ENCODE data around the gene LRRC7. TPM values are rescaled to one million over a fixed set of nuclear protein-coding genes. Genes with fewer than 3 reads are reported as not detected.

Gene LRRC7
- total RNA-seq, 3 donors from 2014 or later (not counting 1 experiment from before 2014, with no cell fraction given): not detected

- Mint-ChIP-seq H3K27ac (no peak overlapping the region), H3K4me3 (no peak overlapping the region), H3K27me3 (ENCODE audit: low read depth in 2 of 2) (no peaks in the 10 kb centered on the region), H3K9me3 (peaks cover 0 to 5% of the 10 kb centered on the region in 2 donors), H3K4me1 (no peaks in the 10 kb centered on the region), H3K36me3 (no peaks in the 10 kb centered on the region)
- peak; percentile 11 for TF ChIP-seq CTCF (IDR thresholded peaks at IDR 0.05)
- Histone ChIP-seq H3K27me3 (ENCODE audit: control insufficient read depth, insufficient read depth, low read length) (no peaks in the 10 kb centered on the region), H3K36me3 (ENCODE audit: control insufficient read depth, insufficient read depth, low read length) (no peaks in the 10 kb centered on the region), H3K27ac (ENCODE audit: low read length) (no peak overlapping the region), H3K4me1 (ENCODE audit: control insufficient read depth, insufficient read depth, low read length) (no peaks in the 10 kb centered on the region), H3K9me3 (ENCODE audit: control insufficient read depth, insufficient read depth, low read length) (no peaks in the 10 kb centered on the region), H3K4me3 (ENCODE audit: low read length) (no peak overlapping the region)
- ATAC-seq: no peak
- intact Hi-C loops (cut with micrococcal nuclease): loop anchor here (5.0 kb wide), 1 partner anchor 1620 kb away; no protein-coding TSS in a partner anchor
- WGBS (ENCODE audit: insufficient coverage): 44% methylated on average over 3 of the region's 3 CpGs
- peak in 1 of 2 donors; percentile 59 for DNase-seq
Observed at GRCh38 chr1:69737527-69738185, 169.9 kb downstream of the LRRC7 start.

GRCh38 chr1:69738458-69739250 lies 170.9 kb downstream of the LRRC7 start:
- WGBS (ENCODE audit: insufficient coverage): 80% methylated on average over 2 of the region's 4 CpGs
- intact Hi-C loops (cut with micrococcal nuclease): loop anchor here (5.0 kb wide), 1 partner anchor 1621 kb away; no protein-coding TSS in a partner anchor

DNA sequence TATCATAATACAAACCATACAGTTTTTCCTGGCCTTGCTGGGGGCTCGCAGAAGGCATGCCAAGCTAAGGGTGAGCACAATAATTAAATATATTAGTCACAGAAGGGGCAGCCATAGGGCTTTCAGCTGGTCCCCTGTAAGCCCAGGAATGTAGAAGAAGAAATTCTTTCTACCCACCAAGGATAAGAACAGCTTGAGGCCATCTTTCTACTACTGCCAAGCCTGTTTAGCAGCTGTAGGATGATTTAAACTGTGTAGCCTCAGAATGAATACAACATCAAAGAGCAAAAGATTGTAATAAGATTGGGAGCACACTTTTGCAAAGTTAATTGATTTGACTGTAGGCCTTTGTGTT lies 171.5 kb downstream of the LRRC7 start:
- no peaks in the 10 kb centered on the region for H3K27me3 Mint-ChIP-seq (ENCODE audit: low read depth in 2 of 2)
- no peaks in the 10 kb centered on the region for H3K36me3 ChIP-seq (ENCODE audit: control insufficient read depth, insufficient read depth, low read length)
- no peaks in the 10 kb centered on the region for H3K4me1 Mint-ChIP-seq
- no peak overlapping the region for H3K4me3 Mint-ChIP-seq
- no peaks in the 10 kb centered on the region for H3K4me1 ChIP-seq (ENCODE audit: control insufficient read depth, insufficient read depth, low read length)
- H3K9me3 Mint-ChIP-seq: peaks cover 0 to 5% of the 10 kb centered on the region in 2 donors
- H3K27ac ChIP-seq (ENCODE audit: low read length): no peak overlapping the region
- no peak for ATAC-seq
- no peaks in the 10 kb centered on the region for H3K36me3 Mint-ChIP-seq
- DNase-seq: no peak
- H3K27me3 ChIP-seq (ENCODE audit: control insufficient read depth, insufficient read depth, low read length): no peaks in the 10 kb centered on the region
- no peak overlapping the region for H3K27ac Mint-ChIP-seq
- H3K9me3 ChIP-seq (ENCODE audit: control insufficient read depth, insufficient read depth, low read length): no peaks in the 10 kb centered on the region
- no peak overlapping the region for H3K4me3 ChIP-seq (ENCODE audit: low read length)
- no CpG with 5 or more reads among the region's 1 CpG for WGBS (ENCODE audit: insufficient coverage)
- intact Hi-C loops (cut with micrococcal nuclease): loop anchor here (5.0 kb wide), 1 partner anchor 1622 kb away; no protein-coding TSS in a partner anchor
- TF ChIP-seq CTCF (IDR thresholded peaks at IDR 0.05): no peak

More at GRCh38 chr1:69738458-69739250, 170.9 kb downstream of the LRRC7 start:
- Mint-ChIP-seq H3K9me3 (peaks cover 0 to 5% of the 10 kb centered on the region in 2 donors), H3K27ac (no peak overlapping the region), H3K36me3 (no peaks in the 10 kb centered on the region), H3K4me1 (no peaks in the 10 kb centered on the region), H3K4me3 (no peak overlapping the region), H3K27me3 (ENCODE audit: low read depth in 2 of 2) (no peaks in the 10 kb centered on the region)
- ATAC-seq: no peak
- H3K27me3 ChIP-seq (ENCODE audit: control insufficient read depth, insufficient read depth, low read length): no peaks in the 10 kb centered on the region
- no peak for DNase-seq
- no peaks in the 10 kb centered on the region for H3K4me1 ChIP-seq (ENCODE audit: control insufficient read depth, insufficient read depth, low read length)
- H3K4me3 ChIP-seq (ENCODE audit: low read length): no peak overlapping the region
- H3K9me3 ChIP-seq (ENCODE audit: control insufficient read depth, insufficient read depth, low read length): no peaks in the 10 kb centered on the region
- no peak for TF ChIP-seq CTCF (IDR thresholded peaks at IDR 0.05)
- H3K36me3 ChIP-seq (ENCODE audit: control insufficient read depth, insufficient read depth, low read length): no peaks in the 10 kb centered on the region
- H3K27ac ChIP-seq (ENCODE audit: low read length): no peak overlapping the region

All from natural killer cell (primary cell).